GM10266 (cell line): ENCODE measurements around the gene DENND4A.
"Not testable (repeated sequence)": the region's sequence is repeated elsewhere in the genome, so short reads cannot be mapped to it uniquely, and the experiment has no call there.

Source experiments
- DNase-seq: peaks from one replicate; pipeline ENCODE4 v3.0.0; 2012; ENCODE audit errors: extremely low spot score
- CTCF ChIP-seq: IDR thresholded peaks from 2 replicates; pipeline ENCODE4 v1.5.1; 2012; ENCODE audit warnings: mild to moderate bottlenecking, low read depth; ENCODE audit not compliant: control insufficient read depth, insufficient read depth; ENCODE audit errors: missing control alignments

The DENND4A gene

GRCh38 chr15:65619626-65620290 is 172.3 kb downstream of the DENND4A start:
- no peak for TF ChIP-seq CTCF
- DNase-seq = no peak

- no peak for DNase-seq
- no peak for TF ChIP-seq CTCF
These were observed 173.5 kb downstream of the DENND4A start for GRCh38 chr15:65618560-65619109.

GRCh38 chr15:65615887-65616286 is 176.2 kb downstream of the DENND4A start:
- not testable (repeated sequence) for DNase-seq

- DNase-seq = no peak
- TF ChIP-seq CTCF = no peak
These were observed 178.9 kb downstream of the DENND4A start for GRCh38 chr15:65612949-65613744.

- DNase-seq = no peak
- no peak for TF ChIP-seq CTCF
These were observed 179.5 kb downstream of the DENND4A start for GRCh38 chr15:65612616-65612946.

- TF ChIP-seq CTCF = no peak
- peak; percentile 16 for DNase-seq
These were observed 180.0 kb downstream of the DENND4A start for GRCh38 chr15:65611888-65612615.

GRCh38 chr15:65610871-65611718 is 181.0 kb downstream of the DENND4A start, which contains the start of gene INTS14:
INTS14 (minus strand) TSS chr15:65611131; CDS start chr15:65607380, 3,751 bp downstream.
- peak; percentile 95 for DNase-seq
- peak; percentile 79 for TF ChIP-seq CTCF
